Upper lobe of left lung (tissue), 4 donors: ENCODE measurements around the gene RNU5D-1.
A peak's percentile ranks its signal among the peaks of the same experiment; 100 is the strongest.

Experiments
- CTCF ChIP-seq, 6 experiments: fragments of 450-650 bp in 4 of 6; fragments of 200-600 bp in 2 of 6; sonication (generic) in 2 of 6; IDR thresholded peaks; one replicate each; pipeline ENCODE4 v1.5.1; 2016 to 2019; ENCODE audit warnings: antibody characterized with exemption in 6 of 6
- EP300 ChIP-seq, 4 donors: sonication (generic); formaldehyde crosslinking; IDR thresholded peaks; one replicate each; pipeline ENCODE4 v1.5.1; 2017; ENCODE audit warnings: antibody characterized with exemption in 4 of 4, control low read depth in 2 of 4
- POLR2AphosphoS5 ChIP-seq, 2 donors: sonication (generic); formaldehyde crosslinking; IDR thresholded peaks; one replicate each; pipeline ENCODE4 v1.5.1; 2017; ENCODE audit warnings: antibody characterized with exemption in 2 of 2

- TF ChIP-seq CTCF (IDR thresholded peaks at IDR 0.05) (peak in 5 of 6 experiments; percentile 49 to 71 (median 55)), EP300 (IDR thresholded peaks at IDR 0.05) (no peak), POLR2AphosphoS5 (IDR thresholded peaks at IDR 0.05) (no peak)
These were observed 22.8 kb downstream of the RNU5D-1 start for GRCh38 chr1:44707959-44708831.
